HG03135 (cell line): Measurements from ENCODE around the gene BTBD9.

Experiments used
- ATAC-seq: cut with Tn5 transposase; IDR thresholded peaks from one replicate; pipeline ENCODE4 v1.9.1; 2021; ENCODE audit warnings: mild to moderate bottlenecking, moderate library complexity; ENCODE audit not compliant: unreplicated experiment

The BTBD9 gene

DNA sequence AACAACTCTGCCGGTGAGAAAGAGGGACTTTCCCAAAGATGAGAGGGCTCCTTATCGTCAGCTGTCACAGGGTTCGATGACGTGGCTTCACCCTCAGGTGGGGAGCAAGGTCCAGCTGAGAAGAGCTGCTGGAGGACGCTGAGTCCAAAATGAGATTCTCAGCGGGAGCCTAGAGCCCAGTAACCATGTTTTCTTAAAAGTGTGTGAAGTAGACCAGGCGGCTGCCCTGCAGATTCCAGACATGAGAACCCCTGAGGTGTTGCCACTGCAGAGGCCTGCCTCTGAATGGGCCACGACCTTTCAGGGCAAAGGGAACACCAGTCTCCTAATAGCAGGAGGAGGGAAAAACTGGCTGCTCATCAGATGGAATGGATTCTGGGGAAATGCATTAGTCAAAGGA lies 375.1 kb downstream of the BTBD9 start:
- no peak for ATAC-seq

DNA sequence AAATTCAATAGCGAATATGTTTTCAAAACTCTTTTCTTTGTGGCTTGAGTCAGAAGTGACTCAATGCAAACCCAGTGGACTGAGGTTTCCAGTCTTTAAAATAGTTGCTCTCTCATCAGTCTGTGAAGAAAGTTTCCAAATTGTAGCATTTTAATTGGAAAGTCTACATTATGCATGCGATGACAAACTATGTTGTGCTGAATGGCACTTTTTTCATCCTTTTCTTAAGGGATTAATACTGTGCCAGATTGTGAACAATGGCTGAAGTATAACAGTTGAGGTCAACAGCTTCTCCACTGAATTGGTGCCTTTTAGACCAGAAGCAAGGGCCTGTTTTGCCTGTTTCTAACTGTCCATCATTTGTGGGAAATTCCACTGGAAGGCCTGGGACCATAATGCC lies 377.1 kb downstream of the BTBD9 start:
- no peak for ATAC-seq

GRCh38 chr6:38262026-38262425 lies 377.7 kb downstream of the BTBD9 start:
- ATAC-seq = no peak

- ATAC-seq = no peak
Observed at GRCh38 chr6:38261626-38262025, 378.1 kb downstream of the BTBD9 start.

GRCh38 chr6:38259736-38260135 lies 380.0 kb downstream of the BTBD9 start:
- no peak for ATAC-seq

DNA sequence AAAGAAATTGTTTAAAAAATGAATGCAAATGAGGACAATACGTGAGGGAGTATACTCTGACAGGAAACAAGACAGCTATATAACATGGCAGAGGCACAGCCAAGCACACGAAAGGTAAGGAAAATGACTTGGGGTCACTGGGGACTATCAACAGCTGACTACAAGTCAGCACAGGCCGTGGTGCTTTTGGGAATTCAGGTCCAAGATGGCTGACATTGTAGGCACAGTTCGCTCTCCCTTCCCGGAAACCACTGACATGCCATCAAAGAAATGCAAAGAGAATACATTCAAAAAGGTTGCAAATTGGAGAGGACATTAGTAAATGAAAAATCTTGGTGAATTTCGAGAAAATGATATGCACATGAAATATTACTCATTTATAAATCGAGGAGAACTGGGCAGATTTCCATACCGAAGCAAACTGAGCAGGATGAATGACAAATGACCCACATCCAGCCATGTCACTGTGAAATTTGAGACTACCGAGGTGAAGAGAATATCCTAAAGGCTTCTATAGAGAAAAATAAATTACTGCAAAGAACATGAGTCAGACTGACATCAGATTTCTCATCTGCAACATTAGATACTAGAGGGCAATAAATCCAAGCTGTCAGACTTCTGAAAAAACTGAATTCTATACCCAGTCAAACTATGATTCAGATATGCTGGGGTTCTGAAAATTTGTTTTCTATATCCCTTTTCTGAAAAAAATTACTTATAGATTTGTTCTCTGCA lies 391.1 kb downstream of the BTBD9 start:
- no peak for ATAC-seq

GRCh38 chr6:38245295-38245694 lies 394.4 kb downstream of the BTBD9 start:
- no peak for ATAC-seq

- ATAC-seq = no peak
Observed at GRCh38 chr6:38244869-38245268, 394.9 kb downstream of the BTBD9 start.

DNA sequence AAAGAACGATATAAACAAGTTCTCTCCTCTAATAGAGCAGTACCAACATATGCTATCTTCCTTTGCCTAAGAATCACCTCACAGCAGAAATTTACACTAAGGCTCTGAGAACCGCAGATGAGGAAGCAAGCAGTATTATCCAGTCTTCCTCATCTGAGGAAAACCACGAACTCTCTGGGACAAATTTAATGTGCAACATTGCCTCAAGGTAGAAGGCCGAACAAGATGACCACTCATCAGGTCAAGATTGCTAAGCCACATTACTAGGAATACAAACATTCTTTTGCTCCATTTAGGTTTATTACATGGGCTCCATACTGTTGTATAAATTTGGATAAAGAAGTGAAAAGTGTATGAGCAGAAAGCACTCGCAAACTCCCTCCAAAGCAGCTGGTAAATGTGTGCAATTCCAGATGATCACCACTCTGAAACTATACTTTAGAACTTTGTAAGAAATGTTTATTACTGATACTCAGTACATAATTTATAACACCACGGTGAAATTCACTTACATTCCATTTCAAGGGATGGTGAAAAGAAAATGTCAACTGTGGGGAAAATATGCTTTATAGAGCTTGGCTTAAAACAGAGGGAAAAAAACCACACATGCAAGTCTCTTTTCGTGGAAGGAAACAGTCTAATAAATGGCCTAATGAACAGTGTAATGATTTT lies 398.4 kb downstream of the BTBD9 start:
- no peak for ATAC-seq

DNA sequence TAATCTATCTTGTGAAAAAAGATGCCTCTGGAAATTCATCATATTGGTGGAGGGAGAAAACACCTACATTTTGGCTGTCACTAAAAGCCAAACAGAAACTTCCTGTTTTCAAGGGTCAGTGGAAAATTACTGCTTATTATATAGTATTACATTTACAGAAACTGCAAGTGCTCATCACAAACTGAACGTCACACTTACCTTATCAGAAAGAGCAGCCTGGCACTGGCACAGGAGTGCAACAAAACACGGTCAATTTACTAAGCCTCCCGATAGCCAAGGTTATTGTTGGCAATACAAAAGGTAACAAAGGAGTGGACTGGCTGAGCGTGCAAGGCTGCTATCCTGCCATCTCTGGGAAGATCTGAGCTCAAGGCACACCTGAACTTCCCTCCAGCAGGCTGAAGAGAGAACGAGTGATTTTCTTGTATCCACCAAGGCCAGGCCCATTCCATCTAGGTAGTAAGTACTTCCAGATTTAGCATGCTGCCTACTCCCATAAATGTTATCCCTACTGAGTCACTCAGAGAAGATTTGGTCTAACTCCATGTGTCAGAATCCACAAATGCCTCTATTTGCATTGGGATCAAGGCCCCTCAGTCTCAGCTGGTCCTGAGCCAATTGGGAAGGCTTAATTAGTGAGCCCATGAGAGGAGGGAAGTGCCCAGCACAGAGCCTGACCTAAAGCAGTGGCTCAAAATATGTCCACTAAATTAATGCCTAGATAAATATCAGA lies 399.8 kb downstream of the BTBD9 start:
- ATAC-seq = no peak

GRCh38 chr6:38236631-38237030 lies 403.1 kb downstream of the BTBD9 start:
- no peak for ATAC-seq

DNA sequence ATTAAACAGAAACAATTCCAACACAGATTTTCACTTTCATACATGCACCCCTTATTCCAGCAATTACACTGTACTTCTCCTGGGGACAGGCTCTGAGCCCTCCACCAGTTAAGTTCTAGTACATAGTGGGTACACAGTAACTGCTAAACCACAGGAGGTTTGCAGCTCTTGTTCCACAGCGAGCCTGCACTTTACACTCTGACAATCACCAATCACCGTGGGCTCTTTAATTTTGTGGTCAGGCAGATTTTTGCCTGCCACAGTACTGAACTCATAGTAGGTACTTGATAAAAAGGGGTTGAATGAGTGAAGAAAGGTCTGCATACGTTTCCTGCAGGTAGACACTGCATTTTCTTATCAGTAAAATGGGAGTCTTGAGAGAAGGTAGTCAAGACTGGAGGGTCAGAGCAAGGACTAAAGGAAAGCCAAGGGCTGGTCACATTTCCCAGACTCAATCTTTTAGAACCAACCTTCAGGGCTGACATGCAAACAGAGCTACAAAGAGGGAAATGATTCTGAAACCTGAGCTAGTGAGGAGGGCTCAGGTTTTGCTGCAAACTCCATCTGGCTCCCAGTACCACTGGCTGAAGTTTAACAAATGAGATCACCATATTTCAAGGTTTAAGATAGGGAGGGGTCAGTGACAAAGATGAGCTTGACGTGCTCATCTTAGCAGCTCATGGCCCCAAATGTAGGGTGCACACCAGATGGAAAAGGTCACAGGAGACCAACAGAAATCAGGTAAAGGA lies 404.6 kb downstream of the BTBD9 start:
- ATAC-seq = peak; percentile 53

- no peak for ATAC-seq
Observed at GRCh38 chr6:38234141-38234540, 405.6 kb downstream of the BTBD9 start.

DNA sequence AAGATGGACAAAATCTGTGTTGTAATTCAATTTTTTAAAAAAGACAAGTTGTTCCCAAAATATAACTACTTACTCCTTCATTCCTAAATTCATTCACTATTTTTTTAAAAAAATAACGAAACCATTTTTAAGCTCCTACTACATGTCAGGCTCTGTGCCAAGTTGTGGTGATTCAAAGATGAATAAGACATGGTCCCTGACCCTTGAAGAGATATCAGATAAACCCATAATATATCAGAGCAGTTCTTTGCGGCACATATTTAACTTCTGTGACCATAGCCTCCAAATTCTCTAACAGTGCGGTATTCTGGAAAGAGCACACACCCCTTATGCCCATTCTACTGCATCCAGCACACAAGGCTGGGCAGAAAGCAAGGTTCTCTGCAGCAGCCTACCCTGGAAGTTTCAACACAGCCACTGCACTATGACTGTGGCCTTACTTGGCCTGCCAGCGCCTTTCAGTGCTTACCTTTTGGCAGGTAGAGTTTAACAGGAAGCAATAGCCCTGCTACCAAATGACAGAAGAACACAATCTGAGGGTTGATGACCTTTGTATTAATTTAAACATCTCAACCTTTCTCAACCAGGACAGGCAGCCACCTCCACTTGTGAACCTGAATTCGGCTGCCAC lies 406.5 kb downstream of the BTBD9 start:
- no peak for ATAC-seq

DNA sequence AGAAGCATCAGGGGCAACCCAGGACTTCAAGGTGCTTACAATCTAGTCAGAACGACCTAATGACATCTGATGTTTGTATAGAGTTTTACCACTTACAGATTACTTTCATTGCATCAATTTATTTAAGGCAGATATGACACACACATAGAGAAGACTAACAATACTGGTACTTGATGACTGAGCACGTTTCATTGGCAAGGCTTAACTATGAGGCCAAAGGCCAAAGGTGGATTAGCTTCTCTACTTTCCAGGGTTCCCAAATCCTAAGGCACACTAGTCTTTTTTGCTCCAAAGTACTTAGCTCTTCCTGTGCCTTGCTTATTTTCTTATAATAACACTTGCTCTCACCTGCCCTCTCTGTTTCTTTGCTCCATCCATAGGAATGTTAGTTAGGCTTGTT lies 414.0 kb downstream of the BTBD9 start:
- ATAC-seq = no peak

DNA sequence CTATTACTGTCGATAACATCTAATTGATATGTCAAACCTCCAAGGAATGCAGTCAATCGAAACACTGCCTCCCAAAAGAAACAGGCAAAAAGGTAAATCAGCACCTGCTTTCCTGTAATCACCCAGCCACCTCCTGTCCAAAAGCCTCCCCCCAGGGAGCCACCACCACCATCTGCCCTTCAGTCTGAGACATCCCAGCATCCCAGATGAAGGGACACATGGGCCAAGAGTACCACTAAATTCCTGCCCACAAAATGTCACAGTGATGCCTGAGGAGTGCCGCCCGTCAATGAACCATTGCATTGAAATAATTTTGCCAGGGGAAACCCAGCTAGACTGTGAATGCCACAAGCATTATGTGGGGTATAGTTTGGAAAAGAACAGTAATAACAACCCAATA lies 418.5 kb downstream of the BTBD9 start:
- ATAC-seq = no peak

GRCh38 chr6:38220069-38220723 lies 419.5 kb downstream of the BTBD9 start:
- ATAC-seq = no peak

DNA sequence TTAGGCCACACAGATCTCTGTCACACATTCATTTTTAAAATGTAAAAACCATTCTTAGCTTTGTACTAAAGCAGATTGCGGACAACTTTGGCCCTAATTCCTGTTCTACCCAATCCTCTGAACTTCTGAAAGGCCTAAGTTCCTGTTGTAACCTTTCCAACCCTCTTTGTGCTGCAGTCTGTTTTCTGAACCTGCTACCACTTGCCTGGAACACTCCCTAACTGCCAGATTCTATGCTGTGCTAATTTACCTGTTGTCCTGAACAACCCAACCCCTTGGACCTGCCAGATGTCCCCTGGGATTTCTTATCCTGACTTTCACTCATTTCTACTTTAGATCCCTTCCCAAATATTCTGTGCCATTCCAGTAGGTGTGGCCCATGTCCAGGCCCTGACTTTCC lies 421.5 kb downstream of the BTBD9 start:
- no peak for ATAC-seq

- ATAC-seq = no peak
Observed at GRCh38 chr6:38216451-38216850, 423.3 kb downstream of the BTBD9 start.

GRCh38 chr6:38215651-38216311 lies 423.9 kb downstream of the BTBD9 start:
- no peak for ATAC-seq
